Measurements from ENCODE around the gene VPREB1. TPM values are rescaled to one million over a fixed set of nuclear protein-coding genes. Genes with fewer than 3 reads are reported as not detected.
A peak's percentile ranks its signal among the peaks of the same experiment; 100 is the strongest.

VPREB1 gene
- total RNA-seq, 1 experiment from 2014 or later = not detected

DNA sequence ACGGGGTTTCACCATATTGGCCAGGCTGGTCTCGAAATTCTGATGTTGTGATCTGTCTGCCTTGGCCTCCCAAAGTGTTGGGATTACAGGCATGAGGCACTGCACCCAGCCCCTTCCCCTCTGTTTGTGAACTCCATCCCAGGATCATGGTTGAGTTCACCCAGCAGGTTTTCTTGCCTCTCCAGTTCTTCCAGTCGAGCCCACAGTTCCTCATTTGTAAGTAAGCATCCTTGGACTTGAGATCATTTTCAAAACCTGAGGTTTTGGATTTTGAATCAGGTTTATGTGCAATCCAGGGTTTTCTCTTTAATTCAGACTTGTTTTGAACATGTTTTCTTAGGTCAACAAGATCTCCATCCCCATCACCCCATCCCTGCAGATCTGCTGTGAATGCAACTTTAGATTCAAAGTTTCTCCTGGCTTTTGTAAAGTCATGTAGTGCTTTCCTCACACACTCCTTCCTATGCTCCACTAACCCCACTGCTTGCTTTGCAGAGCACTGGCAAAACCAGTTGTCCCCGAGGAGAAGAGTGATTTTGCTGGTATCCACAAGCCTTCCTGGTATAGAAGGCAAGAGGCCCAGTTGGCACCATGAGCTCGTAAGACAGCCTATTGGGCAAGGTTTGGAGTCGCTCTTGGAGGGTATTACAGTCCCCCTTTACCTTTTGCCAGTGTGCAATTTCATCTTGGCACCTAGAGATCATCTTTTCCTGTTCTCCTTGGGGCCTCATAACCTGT, 14.7 kb upstream of the VPREB1 start:
- no peaks in the 10 kb centered on the region for H3K9me2 ChIP-seq (ENCODE audit: insufficient read depth)
- no peak for TF ChIP-seq EZH2 (IDR thresholded peaks at IDR 0.05; ENCODE audit: low read depth)
- TF ChIP-seq, protein P1, sequence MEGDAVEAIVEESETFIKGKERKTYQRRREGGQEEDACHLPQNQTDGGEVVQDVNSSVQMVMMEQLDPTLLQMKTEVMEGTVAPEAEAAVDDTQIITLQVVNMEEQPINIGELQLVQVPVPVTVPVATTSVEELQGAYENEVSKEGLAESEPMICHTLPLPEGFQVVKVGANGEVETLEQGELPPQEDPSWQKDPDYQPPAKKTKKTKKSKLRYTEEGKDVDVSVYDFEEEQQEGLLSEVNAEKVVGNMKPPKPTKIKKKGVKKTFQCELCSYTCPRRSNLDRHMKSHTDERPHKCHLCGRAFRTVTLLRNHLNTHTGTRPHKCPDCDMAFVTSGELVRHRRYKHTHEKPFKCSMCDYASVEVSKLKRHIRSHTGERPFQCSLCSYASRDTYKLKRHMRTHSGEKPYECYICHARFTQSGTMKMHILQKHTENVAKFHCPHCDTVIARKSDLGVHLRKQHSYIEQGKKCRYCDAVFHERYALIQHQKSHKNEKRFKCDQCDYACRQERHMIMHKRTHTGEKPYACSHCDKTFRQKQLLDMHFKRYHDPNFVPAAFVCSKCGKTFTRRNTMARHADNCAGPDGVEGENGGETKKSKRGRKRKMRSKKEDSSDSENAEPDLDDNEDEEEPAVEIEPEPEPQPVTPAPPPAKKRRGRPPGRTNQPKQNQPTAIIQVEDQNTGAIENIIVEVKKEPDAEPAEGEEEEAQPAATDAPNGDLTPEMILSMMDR (conservative IDR thresholded peaks at IDR 0.05) = no peak
- H3K4me3 ChIP-seq = no peak overlapping the region
- no peak overlapping the region for H3K27ac ChIP-seq
- no peaks in the 10 kb centered on the region for H3K79me2 ChIP-seq (ENCODE audit: low read depth)
- no TSS peak for BruUV-seq (replicated peaks)
- H3K27me3 ChIP-seq (ENCODE audit: insufficient read depth, low read depth) = no peaks in the 10 kb centered on the region
- ChIA-PET POLR2A (ENCODE audit: unreplicated experiment) (no interaction called here), CTCF (no interaction called here)
- intact Hi-C loops (cut with micrococcal nuclease; ENCODE audit: unreplicated experiment) = no loop called here
- no peaks in the 10 kb centered on the region for H4K20me1 ChIP-seq (ENCODE audit: insufficient read depth)
- no peak overlapping the region for H2AFZ ChIP-seq
- 0 out of 2 replicates have a peak overlapping the region, but pooled peaks have one; percentile 19 for H3K4me2 ChIP-seq
- H3K4me1 ChIP-seq (replicated peaks; ENCODE audit: insufficient read depth) = no peaks in the 10 kb centered on the region
- no peaks in the 10 kb centered on the region for H3K36me3 ChIP-seq (ENCODE audit: low read depth)
- no peak for DNase-seq
- H3K9me3 ChIP-seq (ENCODE audit: insufficient read depth, low read depth) = no peaks in the 10 kb centered on the region
- H3F3A ChIP-seq (ENCODE audit: insufficient read depth, low read depth) = no peaks in the 10 kb centered on the region

- Histone ChIP-seq H3K9me2 (ENCODE audit: insufficient read depth) (no peaks in the 10 kb centered on the region), H3K79me2 (ENCODE audit: low read depth) (no peaks in the 10 kb centered on the region), H3K4me3 (no peak overlapping the region), H2AFZ (no peak overlapping the region), H3F3A (ENCODE audit: insufficient read depth, low read depth) (no peaks in the 10 kb centered on the region), H3K36me3 (ENCODE audit: low read depth) (no peaks in the 10 kb centered on the region), H3K27me3 (ENCODE audit: insufficient read depth, low read depth) (no peaks in the 10 kb centered on the region), H3K27ac (no peak overlapping the region), H3K9me3 (ENCODE audit: insufficient read depth, low read depth) (no peaks in the 10 kb centered on the region), H3K4me2 (no peak overlapping the region), H4K20me1 (ENCODE audit: insufficient read depth) (no peaks in the 10 kb centered on the region), H3K4me1 (replicated peaks; ENCODE audit: insufficient read depth) (no peaks in the 10 kb centered on the region)
- ChIA-PET CTCF (no interaction called here), POLR2A (ENCODE audit: unreplicated experiment) (no interaction called here)
- BruUV-seq (replicated peaks) = no TSS peak
- DNase-seq = no peak
- no peak for TF ChIP-seq EZH2 (IDR thresholded peaks at IDR 0.05; ENCODE audit: low read depth)
- TF ChIP-seq, protein P1 (conservative IDR thresholded peaks at IDR 0.05) = no peak
- intact Hi-C loops (cut with micrococcal nuclease; ENCODE audit: unreplicated experiment) = no loop called here
Observed at GRCh38 chr22:22230438-22230837, 14.1 kb upstream of the VPREB1 start.

GRCh38 chr22:22233081-22233480, 11.5 kb upstream of the VPREB1 start:
- no peak overlapping the region for H3K4me3 ChIP-seq
- no peak overlapping the region for H3K4me2 ChIP-seq
- no peaks in the 10 kb centered on the region for H3K27me3 ChIP-seq (ENCODE audit: insufficient read depth, low read depth)
- no peak overlapping the region for H2AFZ ChIP-seq
- no peaks in the 10 kb centered on the region for H3K9me3 ChIP-seq (ENCODE audit: insufficient read depth, low read depth)
- no peaks in the 10 kb centered on the region for H3K79me2 ChIP-seq (ENCODE audit: low read depth)
- ChIA-PET CTCF (no interaction called here), POLR2A (ENCODE audit: unreplicated experiment) (no interaction called here)
- no peaks in the 10 kb centered on the region for H3F3A ChIP-seq (ENCODE audit: insufficient read depth, low read depth)
- H3K27ac ChIP-seq = no peak overlapping the region
- no peaks in the 10 kb centered on the region for H4K20me1 ChIP-seq (ENCODE audit: insufficient read depth)
- no peak for DNase-seq
- H3K9me2 ChIP-seq (ENCODE audit: insufficient read depth) = no peaks in the 10 kb centered on the region
- no peaks in the 10 kb centered on the region for H3K4me1 ChIP-seq (replicated peaks; ENCODE audit: insufficient read depth)
- no peaks in the 10 kb centered on the region for H3K36me3 ChIP-seq (ENCODE audit: low read depth)
- TF ChIP-seq, protein P1 (conservative IDR thresholded peaks at IDR 0.05) = no peak
- no peak for TF ChIP-seq EZH2 (IDR thresholded peaks at IDR 0.05; ENCODE audit: low read depth)
- BruUV-seq (replicated peaks) = no TSS peak
- intact Hi-C loops (cut with micrococcal nuclease; ENCODE audit: unreplicated experiment) = no loop called here
